Activated CD4-positive, CD25-positive, alpha-beta regulatory T cell treated with anti-CD3 and anti-CD28 coated beads, Interleukin-2, amount 50 U/mL, for 24 hours (primary cell): ENCODE results near the gene MZT2A.
A peak's percentile ranks its signal among the peaks of the same experiment; 100 is the strongest.
"Not testable (repeated sequence)": the region's sequence is repeated elsewhere in the genome, so short reads cannot be mapped to it uniquely, and the experiment has no call there.

Experiments
- ATAC-seq, 2 donors: fragments of 150-1000 bp; cut with Tn5 transposase; one replicate each; pipeline ENCODE4 v1.10.0; 2021; ENCODE audit warnings: mild to moderate bottlenecking in 1 of 2, moderate library complexity in 1 of 2

The MZT2A gene

DNA sequence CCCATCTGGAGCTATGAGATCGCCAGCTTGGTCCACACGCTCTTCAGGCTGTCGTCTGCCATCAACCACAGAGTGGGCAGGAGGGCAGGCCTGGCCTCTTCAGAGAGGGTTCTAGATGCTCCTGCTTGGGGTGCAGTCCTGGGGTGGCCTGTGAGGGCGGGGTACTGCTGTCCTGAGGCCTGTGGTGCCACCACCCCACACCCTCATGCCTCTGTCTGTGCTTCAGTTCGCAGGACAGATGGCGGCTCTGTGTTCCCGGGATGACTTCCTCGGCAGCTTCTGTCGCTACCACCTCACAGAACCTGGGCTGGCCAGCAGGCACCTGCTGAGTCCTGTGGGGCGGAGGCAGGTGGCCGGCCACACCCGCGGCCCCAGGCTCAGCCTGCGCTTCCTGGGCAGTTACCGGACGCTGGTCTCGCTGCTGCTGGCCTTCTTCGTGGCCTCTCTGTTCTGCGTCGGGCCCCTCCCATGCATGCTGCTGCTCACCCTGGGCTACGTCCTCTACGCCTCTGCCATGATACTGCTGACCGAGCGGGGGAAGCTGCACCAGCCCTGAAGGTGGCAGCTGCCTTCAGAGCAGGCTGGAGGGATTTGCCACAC is 27.8 kb upstream of the MZT2A start:
- not testable (repeated sequence) for ATAC-seq

DNA sequence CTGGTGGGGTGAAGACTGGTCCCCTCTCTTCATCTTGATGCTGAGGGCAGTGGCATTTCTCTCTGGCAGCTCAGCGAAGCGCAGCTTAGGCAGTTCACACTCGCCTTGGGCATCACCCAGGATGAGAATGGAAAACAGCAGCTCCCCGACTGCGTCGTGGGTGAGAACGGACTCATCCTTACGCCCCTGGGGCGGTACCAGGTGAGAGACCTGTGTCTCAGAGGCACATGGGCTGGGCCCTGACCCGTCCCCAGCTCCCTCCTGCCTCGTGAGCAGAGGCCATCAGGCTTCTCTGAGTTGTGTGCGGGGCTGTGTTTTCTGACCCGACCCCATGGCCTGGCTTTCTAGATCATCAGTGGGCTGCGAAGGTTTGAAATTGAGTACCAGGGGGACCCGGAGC is 27.3 kb upstream of the MZT2A start:
- ATAC-seq, result no peak

DNA sequence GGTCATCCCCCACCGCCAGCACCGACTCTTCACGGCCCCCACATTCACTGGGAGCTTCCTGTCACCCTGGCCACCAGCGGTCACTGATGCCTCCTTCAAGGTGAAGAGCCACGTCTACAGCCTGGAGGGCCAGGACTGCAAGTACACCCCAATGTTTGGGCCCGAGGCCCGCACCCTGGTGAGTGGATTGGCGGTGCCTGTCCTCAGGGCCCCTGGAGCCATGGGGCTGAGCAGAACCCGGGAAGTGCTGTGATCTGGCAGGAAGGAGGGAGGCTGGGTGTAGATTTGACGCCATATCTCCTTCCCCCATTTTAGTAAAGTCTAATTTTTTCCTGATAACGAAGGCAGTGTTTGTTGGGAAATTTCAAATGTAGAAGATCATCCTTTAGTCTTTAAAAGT is 26.3 kb upstream of the MZT2A start:
- ATAC-seq, result not testable (repeated sequence)

DNA sequence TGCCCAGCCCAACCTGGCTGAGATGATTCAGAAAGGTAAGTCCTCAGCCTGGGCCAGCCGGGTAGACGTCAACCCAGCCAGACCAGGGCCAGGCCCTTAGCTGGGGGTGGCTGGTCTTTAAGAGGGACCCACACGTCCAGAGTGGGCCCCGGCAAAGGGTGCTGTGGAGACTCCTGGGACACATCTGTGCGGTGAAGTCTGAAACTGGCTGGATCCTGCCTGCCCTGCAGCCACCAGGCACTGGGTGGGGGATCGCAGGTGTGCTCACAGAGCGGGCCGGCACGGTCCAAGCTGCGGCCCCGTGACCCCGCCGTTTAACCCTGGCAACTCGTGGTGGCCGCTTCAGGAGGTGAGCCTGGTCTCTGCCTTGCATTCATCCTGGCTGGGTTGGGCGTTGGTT is 25.7 kb upstream of the MZT2A start:
- ATAC-seq, result not testable (repeated sequence)

DNA sequence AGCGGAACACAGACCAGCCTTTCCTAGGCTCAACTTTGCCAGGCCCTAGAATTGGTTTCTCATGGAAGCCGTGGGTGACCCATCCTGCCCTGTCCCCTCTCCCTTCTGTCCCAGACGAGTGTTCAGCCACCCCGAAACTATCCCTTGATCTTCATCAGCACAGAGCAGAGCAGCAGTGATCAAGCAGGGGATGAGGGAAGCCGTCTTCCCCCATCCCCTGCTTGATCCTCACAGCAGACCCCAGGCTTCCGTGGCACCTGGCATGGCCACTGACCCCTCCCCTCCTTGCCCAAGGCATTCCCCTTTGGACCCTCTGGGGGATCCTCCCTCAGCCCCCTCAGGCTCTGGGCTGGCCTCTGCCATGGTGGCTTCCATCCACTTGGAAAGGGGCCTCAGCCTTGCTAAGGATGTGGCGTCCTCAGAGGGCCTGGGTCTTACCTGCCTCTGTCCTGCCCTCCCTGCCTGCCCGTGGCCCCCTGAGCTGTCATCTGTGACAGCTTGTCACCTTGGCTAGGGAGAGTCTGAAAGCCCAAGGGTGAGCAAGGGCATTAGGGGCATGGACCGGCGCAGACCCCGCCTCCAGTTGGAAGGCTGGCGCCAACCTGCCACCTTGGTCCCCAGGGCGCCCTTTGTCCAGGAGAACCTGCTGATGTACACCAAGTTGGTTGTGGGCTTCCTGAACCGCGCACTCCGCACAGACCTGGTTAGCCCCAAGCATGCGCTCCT is 25.1 kb upstream of the MZT2A start:
- ATAC-seq, result no peak

DNA sequence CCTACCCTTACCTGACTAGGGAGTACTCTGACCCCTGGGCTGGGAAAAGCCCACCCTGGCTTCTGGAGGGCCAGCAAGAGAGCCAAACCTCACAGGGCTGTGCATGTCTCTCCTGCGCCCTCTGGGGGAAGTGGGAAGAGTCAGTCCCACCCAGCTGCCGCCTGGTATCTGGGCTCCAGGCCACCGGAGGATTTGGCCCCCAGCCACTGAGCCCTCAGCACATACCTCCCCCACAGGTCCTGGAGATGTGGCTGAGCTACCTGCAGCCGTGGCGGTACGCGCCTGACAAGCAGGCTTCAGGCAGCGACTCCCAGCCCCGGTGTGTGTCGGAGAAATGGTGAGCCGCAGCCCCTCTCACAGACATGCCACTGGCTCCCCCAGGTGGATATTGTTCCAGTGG is 24.4 kb upstream of the MZT2A start:
- ATAC-seq, result not testable (repeated sequence)

DNA sequence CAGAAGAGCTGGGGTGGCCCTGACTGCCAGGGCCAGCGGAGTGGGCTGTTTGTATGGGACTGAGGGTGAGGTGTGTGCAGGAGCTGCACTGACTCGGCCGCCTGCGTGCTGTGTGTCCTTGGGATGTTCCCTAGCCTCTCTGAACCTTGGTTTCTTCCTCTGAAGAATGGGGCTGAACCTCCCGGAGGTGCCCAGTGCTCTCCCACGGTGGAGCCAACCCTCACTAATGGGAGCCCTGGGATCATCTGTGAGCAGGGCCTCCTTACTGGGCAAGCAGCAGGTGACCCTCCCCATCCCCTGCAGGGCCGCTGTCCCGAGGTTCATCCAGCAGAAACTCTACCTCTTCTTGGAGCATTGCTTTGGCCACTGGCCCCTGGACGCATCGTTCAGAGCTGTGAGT is 23.8 kb upstream of the MZT2A start:
- no peak for ATAC-seq

DNA sequence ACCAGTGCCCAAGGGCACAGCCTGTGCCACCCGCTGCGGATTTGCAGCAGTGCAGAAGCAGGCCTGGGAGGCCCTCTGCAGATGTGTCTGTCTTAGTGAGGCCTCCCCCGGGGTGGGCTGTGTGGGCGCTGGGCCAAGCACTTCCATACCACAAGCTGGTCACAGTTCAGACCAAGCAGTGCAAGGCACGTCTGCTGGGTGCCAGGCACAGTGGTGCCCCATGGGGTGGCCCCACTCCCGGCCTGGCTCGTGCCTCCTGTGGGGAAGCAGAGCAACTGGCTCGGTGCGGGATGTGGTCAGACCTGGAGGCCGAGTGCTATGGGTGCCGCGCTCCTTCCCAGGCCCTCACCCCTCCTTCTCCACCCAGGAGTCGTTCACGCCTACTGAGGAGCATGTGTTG is 23.0 kb upstream of the MZT2A start:
- not testable (repeated sequence) for ATAC-seq

DNA sequence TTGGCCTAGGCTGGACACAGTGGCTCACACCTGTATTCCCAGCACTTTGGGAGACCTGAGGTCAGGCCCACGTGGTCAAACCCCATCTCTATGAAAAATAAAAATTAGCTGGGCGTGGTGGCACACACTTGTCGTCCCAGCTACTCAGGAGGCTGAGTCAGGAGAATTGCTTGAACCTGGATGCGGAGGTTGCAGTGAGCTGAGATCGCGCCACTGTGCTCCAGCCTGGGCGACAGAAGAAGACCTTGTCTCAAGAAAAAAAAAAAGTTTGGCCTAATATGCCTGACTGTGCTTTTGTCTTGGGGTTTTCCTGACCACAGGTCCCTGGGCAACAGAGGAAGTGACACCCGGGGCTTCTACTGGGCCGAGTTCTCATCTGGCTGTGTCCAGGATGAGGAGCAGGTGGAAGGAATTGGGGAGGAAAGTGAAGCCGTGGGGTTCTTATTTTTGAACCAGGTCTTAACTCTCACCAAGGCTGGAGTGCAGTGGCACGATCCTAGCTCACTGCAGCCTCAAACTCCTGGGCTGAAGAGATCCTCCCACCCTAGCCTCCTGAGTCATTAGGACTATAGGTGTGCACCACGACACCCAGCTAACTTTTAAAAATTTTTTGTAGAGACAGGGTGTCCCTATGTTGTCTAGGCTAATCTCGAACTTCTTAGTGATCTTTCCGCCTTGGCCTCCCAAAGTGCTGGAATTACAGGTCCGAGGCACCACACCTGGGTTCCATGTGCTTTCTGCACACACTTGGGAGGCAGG is 22.4 kb upstream of the MZT2A start:
- ATAC-seq, result not testable (repeated sequence)

DNA sequence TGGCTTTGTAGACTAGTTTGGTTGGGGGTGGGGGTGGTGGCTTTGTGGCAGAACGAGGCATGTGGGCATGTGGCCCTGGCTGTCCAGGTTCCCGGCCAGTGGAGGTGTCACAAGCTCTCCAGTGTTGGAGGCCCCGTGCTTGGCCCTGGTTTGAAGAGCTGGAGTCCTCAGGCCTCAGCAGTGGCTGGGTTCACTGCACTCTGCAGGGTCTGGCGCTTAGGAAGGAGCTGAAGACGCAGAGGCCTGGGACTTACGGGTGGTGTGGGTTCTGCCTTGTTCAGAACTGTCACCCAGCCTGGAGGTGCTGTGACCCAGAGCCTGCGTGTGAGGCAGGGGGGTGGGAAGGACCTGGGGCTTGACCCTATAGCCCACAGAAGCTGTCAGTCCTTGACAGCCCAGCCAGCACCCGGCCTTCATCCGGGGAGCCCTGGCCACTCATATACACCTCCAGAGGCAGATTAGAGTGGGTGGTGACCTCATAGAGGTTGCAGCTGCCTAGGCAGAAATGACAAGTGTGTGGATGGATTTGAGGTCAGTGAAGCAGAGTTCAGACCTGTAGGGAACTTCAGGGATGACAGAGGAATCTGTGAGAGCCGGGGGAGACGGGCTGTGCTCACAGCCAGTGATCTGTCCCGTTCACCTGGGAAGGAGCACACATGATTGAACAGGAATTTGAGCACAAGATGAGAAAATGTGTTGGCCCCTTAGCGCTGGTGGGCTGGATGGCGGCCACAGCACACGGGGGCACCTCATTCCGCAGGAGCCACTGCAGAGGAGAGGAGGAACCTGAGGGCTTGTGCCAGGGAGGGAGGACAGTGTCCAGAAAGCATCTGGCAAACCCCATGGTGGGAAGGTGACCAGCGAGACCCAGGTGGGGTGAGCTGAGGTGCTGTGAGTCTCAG is 20.0 kb upstream of the MZT2A start:
- not testable (repeated sequence) for ATAC-seq

DNA sequence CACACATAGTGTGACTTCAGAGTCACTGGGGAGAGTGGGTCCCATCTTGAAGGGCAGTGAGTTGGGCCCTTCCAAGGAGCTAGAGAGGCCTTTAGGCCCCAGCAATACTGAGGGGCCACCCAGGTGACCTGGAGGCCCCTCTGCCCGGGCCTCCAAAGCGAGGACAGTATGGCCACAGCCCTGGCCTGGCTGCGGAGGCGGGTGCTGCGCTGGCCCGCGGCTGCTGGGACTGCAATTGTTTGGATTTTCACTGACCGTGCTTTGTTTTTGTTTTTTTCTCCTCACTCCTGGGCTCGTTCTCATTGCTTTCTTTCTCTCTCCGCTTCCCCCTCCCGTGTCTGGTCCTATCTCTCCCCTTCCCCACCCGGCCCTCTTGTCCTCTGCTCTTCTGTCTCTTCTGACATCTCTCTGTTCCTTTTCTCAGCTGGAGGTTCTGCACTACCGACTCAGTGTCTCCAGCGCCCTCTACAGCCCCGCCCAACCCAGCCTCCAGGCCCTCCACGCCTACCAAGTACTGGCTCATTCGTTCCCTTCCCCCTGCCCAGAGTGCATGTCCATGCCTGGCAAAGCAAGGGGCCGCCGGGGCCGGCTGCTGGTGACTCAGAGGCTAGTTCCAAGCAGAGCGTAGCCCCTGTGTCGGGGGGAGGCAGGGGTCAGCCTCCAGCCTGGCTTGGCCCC is 19.2 kb upstream of the MZT2A start:
- not testable (repeated sequence) for ATAC-seq

DNA sequence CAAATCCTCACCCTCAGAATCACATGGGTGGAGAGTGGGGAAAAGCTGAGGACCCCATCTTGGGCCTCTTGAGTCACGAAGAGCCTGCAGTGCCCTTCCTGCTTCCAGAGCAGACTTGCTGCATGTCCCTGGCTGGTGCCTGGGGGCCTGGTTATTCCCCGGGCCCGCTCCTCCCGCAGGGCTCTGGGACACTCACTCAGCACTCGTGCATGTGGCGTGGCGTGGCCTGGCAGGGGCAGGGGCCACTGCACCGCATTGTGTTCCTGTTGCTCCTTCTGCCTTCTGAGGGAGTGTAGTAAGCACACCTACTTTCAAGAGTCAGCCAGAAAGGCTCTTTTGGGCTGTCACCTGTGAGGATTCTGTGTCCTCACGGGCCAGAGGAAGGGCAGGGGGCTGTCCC is 17.4 kb upstream of the MZT2A start:
- ATAC-seq, result no peak

DNA sequence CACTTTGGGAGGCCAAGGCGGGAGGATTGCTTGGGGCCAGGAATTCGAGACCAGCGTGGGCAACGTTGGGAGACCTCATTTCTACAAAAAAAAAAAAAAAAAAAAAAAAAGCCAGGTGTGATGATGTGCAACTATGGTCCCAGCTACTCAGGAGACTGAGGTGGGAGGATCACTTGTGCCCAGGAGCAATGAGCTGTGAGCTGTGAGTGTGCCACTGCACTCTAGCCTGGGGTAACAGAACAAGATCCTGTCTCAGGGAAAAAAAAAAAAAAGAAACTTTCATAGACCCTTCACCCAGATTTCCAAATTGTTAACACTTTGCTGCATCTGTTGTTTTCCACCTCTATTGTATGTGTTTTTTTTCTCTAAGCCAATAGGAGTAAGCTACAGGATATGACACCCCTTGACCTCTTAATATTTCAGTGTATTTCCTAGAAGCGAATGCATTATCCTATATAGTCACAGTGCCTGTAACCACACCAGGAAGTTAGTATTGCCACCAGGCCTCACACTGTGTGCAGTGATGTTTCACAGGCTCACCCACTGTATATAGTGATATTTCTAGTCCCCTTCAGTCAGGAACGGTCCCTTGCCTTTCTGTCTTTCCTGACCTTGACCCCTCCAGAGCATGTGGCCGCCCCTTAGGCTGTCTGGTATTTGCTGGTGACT is 12.0 kb upstream of the MZT2A start:
- peak in 1 of 2 donors; percentile 88 for ATAC-seq

DNA sequence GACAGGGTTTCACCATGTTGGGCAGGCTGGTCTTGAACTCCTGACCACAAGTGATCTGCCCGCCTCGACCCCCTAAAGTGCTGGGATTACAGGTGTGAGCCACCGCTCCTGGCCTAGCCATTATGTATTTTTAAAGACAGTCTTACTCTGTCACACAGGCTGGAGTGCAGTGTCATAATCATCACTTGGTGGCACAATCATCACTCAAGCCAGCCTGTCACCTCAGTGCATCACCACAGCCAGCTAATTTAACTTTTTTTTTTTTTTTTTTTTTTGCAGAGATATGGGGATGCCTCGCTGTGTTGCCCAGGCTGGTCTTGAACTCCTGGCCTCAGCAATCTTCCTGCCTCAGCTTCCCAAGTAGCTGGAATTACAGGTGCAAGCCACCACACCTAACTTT is 11.4 kb upstream of the MZT2A start:
- not testable (repeated sequence) for ATAC-seq

DNA sequence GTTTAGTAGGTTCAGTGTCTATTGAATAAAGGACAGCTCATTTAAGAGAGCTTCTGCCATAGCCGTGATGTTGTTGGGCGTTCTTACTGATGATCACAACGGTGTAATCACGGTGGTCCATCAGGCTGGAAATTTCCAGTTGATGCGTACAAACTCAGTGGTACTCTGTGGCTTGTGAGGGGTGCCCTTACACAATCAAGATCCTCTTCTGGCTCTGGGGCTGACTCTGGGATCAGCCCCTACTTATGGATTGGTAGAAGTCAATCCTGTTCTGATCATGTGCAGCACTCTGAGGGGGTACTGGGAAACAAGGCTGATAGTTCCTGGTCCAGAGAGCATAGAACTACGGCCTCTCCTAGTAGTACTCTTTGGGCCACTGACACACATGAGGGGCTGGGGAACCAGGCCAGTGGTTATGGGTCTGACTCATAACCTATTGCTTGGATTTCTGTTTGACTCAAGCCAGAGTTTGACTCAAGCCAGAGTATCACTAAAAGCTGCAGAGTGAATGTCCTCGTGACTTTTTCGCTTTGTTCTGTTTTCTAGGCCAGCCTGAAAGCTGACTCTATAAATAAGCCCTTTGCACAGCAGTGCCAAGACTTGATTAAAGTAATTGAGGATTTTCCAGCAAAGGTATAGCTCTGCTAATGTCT is 6.2 kb upstream of the MZT2A start:
- ATAC-seq, result peak; percentile 82 to 83

DNA sequence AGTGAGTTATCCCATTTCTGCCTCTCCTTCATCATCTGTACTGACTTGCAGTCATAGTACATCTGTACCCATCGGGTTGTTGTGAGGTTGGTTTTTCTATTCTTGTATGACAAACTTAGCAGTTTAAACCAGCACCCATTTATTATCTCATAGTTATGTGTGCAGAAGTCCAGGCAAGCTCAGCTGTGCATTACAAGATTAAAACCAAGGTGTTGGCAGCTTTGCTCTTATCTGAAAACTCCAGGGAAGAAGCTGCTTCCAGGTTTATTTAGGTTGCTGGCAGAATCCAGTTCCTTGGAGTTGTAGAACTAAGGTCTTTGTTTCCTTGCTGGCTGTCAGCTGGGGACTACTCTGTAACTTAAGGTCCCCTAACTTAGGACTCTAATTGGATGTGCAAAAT is 3.3 kb upstream of the MZT2A start:
- not testable (repeated sequence) for ATAC-seq

DNA sequence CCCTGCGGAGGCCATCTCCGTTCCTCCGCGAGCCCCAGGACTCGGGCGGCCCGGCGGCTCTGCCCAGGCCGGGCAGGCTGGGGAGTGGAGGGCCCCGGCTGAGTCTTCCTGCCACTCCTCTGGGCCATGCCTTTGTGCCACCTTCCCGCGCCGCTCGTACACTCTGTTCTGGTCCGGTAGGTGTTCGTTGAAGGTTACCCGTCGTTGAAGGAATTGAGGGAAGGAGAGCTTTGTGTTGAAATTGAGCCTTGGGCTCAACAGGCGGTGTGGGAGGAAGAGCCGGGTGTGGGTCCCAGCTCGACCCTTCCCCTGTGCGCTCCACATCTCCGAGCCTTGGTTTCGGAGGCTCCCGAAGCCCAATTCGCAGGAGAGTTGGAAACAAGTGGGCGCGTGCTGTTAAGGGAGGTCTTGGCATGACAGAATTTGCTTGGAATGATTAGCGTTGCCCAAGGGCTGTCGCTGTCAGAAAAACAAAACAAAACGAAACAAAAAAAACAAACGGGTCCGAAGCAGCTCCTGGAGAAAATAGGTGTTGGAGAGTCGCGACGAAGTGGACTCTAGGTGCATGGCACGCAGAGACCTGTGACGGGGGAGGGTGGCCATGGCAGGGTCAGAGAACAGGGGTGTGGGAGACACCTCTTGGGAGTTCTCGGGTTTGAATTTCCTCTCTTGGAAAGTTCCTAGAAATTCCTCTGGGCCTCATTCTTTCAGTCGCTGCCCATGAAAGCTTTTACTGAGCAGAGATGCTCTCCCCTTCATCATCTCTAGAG is 1.2 kb upstream of the MZT2A start:
- ATAC-seq, result peak; percentile 17 to 21

DNA sequence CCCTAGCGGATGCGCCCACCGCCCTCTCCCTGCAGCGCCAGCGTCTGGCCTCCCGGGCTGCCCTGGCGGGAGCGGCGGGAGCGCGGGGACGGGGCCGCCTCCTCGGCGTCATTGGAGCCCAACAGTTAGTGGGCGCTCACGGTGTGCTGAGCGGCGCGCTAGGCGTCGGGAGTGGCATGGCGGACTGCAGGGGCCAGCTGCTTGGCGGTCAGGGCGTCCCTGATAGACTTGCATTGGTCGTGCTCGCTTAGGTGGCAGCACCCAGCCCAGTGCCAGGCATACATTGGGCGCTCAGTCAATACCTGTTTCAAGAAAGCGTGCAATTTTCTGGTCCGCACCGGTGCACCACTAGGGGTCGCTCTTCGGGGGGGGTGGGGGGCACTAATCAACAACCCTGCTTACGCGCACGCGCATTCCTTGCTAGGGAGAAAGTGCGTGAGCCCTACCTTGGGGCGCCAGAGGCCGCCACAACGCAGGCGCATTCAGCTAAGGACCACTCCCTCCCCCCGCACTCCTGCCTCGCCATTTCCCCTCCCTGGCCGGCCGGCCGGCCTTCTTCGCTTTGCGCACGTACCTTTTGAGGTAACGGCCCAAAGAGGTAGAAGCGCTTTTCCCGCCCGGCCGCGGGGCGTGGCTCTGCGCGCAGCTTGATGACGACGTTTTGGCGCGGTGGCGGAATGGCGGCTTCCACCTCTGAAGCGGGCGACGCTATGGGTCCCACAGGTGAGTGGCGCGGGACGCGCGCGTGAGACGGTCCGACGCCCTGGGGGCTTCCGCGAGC is 411 bp upstream of the MZT2A start:
- peak; percentile 76 to 78 for ATAC-seq

DNA sequence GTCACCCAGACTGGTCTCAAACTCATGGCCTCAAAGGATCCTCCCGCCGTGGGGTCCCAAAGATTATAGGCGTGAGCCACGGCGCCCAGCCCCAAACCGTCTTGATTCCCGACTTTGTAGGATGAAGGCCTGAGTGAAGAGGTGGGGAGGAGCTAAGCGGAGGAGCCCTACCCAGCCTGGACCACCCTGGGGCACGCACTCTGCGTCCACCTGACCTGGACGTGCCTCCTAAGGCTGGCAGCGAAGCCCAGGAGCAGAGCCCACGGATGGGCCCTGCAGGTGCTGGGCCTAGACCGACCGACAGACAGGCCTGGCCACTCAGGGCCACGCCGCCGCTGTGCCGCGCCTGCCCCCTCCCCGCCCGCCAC is 744 bp downstream of the MZT2A start:
- not testable (repeated sequence) for ATAC-seq
